Pons (tissue), 1 donor: Measurements from ENCODE around the gene CFLAR.
"Not testable (repeated sequence)": the region's sequence is repeated elsewhere in the genome, so short reads cannot be mapped to it uniquely, and the experiment has no call there.

Experiments used
- DNase-seq: peaks from one replicate; pipeline ENCODE4 v3.0.0-alpha.2; 2016; ENCODE audit warnings: low spot score

Gene CFLAR

DNA sequence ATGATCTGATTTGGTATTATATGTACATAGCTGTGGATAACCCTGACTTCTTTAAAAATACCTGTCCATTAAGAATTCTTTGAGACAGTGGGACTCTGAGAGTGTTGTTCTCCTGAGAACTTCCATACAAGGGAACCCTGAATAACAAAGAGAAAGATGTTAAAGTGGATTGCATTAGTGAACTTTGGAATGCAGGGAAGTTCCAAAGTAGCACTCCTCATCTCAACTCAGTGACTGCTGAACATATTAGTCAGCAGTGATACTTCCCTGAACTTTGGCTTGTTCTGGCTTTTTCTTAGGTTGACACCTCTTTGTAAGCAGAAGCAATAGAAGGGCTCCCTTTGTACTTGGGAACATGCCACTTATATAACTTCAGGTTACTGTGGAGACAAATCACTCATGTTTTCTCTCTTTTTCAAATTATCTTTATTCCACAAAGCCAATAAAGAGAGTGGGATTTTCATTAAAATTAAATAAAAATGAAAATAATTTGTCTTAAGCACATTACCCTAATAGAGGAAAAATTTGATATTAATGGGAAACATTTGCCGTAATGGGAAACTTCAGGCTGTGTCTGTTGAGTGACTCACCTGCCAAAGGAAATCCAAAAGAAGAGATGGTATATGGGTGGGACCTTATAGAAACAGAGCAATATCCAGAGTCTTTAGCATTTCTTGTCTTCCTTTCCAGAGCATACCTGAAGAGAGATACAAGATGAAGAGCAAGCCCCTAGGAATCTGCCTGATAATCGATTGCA is 33.3 kb downstream of the CFLAR start:
- DNase-seq = peak; percentile 46

DNA sequence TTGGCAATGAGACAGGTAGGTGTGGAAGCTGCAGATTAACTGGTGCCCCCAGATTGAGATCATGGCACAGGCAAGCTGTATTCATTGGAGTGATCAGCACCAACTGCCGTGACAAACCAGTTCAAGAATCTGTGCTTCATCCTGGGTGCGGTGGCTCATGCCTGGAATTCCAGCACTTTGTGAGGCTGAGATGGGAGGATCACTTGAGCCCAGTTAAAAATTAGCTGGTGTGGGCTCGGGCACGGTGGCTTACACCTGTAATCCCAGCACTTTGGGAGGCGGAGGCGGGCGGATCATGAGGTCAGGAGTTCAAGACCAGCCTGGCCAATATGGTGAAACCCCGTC is 33.8 kb downstream of the CFLAR start:
- not testable (repeated sequence) for DNase-seq

DNA sequence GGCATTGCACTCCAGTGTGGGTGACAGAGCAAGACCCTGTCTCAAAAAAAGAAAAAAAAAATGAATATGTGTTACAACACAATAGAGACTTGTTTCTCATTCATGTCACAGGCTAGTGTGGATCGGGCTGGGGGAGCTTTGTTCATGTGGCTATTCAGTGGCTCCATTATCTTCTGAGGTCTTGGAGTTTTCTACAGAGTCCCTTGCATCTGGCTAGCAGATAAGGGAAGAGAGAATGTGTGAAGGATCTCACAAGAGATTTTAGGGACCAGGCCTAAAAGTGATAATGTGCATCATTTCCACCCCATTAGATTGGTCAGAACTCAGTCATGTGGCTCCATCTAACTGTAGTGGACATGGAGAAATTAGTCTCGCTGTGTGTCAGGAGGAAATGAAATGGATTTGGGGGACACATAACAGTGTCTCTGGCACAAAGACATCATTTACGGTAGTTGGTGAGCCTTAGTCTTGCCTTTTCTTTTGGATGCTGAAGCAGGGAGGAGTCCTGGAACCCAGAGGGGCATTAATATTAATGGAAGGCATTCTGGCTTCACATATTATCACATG is 34.6 kb downstream of the CFLAR start:
- DNase-seq = no peak

DNA sequence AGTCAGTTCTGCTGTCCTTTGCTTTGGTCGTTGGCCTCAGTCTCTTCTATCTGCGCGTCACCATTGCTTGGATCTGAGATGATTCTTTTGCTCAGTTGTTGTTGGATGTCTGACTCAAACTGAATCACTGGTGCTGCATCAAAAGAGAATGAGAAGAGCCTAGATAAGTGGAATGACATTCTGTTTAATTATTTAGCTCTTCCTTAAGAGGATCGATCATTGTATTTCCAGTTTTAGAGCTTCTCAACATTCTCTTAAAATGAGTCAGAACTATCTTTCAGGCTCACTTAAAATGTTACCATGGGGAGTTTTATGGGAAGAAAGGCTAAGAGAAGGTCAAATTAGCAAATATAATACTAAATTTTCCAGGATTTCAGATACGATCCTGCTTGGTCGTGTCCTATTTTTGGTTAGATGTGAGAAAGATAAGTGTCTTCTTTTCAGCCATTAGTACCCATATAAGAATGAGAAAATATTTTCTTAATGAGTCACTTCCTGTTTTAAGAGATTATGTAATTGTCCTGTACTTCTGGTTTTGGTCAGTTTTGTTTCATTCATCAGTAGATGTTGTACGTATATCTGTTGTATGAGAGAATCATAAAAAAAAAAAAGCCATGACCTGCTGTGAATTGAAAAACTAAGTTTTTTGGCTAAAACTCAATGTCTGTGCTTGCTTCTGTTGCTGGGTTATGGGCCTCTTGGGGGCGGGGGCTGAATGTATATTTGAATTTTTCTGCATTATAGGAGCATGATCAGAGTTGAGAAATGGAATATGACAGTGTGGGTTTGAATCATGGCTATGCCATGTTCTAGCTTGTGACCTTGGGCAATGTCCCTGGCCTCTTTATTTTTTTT is 35.4 kb downstream of the CFLAR start:
- no peak for DNase-seq

DNA sequence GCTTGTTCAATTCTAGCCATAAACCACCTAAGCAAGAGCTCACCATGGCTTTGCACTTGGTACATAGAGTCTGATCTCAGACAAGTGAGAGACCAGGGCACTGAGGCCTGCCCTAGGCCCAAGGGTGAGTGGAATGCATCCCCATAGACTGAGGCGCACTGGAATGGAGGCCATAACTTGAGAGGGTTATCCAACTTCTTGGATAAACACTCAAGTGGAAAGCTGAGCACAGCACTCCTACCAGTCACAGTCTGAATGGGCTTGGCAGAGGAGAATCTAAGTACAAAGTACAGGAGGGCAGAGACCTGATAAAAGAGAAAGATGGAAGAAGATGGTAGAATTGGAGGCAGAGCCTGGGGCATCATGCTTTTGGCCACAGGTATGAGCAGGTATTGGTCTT is 36.6 kb downstream of the CFLAR start:
- no peak for DNase-seq

DNA sequence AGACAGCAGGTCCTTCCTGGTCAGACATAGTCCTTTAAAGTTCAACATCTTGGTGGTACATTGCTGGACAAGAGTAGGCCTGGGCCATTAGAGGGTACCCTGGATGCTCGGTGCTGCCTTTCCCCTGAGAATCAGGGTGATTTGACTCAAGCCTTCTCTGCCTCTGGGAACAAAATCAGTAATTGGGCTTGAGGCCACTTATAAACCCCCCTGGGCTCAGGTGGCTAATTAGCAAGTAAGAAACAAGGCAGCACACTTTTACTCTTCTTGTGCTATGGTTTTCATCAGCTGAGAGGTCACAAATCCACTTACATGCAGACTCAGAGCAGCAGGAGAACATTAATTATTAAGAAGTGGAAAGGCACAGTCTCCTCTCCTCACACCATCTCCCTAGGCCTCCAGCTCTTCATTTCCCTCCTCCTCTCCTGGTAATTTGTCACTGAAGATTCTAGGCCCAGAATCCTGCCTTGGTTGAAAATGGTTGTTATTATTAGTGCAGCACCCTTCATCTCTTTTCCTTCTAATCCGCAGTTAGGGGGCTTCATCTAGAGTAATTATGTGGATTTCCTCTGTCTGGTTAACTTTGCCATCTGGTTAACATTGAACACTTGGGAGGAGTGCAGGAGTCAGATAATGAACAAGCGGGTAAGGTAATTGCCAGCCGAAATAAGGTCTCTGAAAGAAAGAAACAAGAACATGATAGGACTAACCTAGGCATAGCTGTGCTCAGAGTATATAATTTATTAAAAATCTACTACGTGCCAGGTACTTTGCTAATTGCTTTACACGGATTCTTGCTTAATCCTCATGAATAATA is 37.2 kb downstream of the CFLAR start:
- DNase-seq = no peak

DNA sequence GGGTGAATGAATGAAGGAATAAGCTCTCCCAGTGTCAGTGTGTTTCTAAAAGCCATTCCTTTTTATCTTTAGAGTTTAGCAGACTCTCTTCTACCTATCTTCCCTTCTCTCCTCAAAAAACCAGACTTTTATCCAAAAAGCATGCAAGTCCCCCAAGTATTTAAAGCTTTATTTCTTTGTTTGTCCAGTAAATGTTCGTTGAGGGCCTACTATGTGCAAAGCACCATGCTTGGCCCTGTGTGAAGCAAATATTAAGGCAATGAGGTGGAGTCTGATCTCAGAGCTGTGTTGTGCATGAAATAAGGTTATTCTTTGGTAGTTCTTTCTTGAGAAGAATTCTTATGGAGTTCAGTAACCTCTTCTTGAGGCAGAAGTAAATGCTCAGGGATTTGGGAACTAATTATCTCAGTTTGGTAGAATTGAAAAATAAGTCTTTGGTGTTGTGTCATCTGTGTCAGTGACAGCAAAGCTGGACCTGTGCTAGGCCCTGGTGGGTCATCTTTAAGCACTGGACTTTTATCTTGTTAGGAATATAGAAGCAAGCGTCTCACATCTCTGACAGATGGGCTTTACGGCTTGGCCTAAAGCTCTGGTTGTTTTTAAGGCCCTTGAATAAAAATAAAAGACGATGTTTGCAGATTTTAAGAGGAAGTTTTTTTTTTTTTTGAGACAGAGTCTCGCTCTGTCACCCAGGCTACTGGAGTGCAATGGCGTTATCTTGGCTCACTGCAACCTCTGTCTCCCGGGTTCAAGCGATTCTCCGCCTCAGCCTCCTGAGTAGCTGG is 38.8 kb downstream of the CFLAR start:
- no peak for DNase-seq

DNA sequence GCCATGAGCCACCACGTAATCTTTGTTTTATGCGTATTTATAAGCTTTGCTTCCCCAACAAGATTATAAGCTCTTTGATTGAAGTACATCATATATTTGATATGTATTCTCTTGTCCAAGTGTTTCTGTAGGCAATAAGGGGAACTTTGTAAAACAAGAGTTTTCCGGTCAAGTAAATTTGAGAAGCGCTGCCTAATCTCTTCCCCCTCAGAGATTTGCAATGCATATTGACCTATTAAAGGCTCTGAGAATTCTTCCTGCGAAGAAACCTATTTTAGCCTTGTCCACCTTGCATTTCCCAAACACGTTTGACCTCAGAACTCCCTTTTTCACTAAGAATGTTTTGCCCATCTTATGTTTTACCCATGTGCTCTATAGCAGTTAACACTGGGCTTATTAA is 40.1 kb downstream of the CFLAR start:
- no peak for DNase-seq

DNA sequence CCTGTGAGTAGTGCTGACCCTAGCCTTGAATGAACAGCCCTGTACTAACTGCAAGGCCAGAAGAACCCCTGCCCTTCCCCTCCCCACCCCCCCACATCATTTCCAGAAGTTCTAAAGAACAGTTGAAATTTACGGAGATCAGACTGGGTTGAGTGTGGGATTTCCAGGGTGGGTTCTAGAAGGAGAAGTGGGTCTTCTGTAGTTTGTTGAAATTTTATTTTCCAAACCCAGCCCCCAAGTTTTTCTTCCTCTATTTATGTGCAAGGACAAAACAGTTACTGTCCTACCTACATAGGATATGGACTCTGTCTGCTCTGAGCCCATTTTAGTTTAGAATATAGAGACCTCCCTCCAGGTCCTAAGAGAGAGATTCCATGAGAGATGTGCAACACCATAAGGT is 40.7 kb downstream of the CFLAR start:
- DNase-seq = no peak

DNA sequence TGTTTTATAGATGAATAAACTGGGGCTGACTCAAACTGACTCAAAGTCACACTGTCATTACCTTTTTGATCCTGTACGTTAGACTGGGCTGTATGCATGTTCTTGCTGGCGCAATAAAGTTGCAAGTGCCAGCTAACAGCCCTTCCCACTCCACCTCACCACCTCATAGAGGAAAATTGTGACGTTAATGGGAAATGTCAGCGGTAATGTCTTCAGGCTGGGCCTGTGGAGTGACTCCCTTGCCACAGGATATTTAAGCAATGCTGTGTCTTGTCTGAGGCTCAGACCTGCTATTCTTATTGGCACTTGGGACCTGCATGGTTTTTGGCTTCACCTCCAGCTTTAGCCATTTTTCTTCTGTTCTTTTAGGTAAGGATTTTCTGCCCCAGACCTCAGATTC is 41.7 kb downstream of the CFLAR start:
- DNase-seq = no peak

DNA sequence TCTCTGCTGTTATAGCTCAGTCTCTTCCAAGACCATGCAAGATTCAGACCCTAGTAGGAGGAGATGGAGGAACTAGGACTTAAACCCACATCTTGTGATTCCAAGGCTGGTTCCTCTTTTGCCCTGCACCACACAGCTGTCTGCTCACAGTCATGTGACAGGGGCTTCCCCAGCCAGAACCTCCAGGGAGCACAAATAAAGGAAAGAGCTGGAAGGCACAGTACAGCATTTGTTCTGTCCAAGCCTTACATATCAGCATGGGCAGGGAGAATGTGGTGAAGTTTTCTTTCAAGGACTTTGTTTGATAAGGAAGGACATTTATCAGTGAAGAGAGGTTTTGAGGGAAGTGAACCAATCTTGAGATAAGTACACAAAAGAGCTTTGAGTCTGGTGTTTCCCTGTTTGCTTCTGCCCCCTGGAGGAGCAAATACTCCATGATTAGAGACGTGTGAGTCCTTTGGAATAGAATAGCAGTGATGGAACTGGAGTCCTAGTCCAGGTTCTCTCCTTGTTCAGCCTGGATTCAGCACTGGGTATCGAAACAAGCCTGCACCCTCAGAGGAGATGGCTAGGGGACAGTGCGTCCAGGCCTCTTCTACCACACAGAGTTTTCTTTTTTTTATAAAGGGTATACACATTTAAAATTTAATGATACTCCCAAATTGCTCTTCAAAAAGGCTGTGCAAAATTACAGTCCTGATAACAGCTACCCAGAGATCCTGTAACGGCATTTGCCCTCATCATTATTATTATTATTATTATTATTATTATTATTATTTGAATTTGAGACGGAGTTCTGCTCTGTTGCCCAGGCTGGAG is 42.4 kb downstream of the CFLAR start:
- peak; percentile 98 for DNase-seq

DNA sequence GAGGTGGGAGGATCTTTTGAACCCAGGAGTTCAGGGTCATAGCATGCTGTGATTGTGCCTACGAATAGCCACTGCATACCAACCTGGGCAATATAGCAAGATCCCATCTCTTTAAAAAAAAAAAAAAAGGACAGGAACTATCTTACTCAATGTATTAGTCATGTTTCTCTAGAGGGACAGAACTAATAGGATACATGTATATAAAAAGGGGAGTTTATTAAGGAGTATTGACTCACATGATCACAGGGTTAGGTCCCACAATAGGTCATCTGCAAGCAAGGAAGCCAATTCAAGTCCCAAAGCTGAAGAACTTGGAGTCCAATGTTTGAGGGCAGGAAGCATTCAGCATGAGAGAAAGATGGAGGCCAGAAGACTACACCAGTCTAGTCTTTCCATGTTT is 48.2 kb downstream of the CFLAR start:
- no peak for DNase-seq

DNA sequence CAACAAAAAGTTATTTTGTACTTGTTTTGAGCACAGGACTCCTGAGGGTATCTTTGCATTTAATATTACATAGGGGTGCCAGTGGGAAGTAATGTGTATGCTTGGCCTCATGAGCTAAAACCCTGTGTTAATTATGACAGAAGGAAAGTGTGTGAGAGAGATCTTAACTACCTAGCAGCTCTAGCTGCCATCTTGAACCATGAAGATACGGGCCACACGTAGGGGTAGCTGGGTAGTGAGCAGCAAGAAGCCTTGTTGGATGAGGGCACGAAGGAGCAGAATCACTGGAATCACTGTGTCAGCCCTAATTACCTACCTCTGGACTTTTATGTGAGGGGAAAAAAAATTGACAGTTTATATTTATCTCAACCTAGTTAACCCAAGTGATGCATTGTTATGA is 51.6 kb downstream of the CFLAR start:
- DNase-seq = no peak

DNA sequence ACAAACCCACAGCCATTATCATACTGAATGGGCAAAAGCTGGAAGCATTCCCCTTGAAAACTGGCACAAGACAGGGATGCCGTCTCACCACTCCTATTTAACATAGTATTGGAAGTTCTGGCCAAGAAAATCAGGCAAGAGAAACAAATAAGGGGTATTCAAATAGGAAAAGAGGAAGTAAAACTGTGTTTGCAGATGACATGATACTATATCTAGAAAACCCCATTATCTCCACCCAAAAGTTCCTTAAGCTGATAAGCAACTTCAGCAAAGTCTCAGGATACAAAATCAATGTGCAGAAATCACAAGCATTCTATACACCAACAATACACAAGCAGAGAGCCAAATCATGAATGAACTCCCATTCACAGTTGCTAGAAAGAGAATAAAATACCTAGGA is 52.5 kb downstream of the CFLAR start:
- DNase-seq = not testable (repeated sequence)

DNA sequence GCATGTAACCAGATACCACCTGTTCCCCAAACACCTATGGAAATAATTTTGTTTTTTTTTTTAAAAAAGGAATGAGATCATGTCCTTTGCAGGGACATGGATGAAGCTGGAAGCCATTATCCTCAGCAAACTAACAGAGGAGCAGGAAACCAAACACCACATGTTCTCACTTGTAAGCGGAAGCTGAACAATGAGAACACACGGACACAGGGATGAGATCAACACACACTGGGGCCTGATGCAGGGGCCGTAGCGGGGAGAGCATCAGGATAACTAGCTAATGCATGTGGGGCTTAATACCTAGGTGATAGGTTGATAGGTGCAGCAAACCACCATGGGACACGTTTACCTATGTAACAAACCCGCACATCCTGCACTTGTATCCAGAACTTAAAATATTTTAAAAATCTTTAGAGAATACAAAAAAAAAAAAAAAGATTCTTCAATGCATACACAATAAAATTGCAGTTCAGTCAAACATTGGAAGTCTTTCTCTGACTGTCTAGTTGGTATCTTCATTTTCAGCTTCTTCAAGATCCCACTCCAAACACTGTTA is 55.4 kb downstream of the CFLAR start:
- no peak for DNase-seq

DNA sequence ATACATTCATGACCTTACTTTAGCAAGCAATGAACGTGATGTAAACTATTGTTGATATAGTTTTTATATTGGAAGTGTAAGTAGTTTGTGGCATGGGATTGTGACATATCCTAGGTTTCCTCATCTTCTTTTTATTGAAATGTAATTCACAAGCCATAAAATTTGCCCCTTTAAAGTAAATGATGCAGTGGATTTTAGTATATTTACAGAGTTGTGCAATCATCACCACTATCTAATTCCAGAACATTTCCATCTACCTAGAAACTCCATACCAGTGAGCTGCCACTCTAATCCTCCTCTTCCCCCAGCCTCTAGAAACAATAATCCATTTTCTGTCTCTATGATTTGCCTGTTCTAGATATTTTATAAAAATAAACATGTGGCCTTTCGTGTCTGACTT is 56.3 kb downstream of the CFLAR start:
- no peak for DNase-seq

DNA sequence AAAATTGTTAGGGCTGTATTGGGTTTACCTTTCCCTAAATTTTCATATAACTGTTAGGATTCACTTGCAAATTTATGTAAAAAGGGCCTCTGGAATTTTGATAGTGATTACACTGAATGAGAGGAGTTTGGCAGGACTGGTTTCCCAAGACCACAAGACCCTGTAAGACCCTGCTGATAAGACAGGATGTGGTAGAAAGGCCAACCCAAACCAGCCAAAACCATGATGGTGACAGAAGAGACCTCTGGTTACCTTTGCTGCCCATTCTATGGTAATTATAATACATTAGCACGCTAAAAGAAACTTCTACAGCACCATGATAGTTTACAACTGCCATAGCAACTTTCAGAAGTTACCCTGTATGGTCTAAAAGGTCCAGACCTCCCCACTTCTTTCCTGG is 58.7 kb downstream of the CFLAR start:
- no peak for DNase-seq

DNA sequence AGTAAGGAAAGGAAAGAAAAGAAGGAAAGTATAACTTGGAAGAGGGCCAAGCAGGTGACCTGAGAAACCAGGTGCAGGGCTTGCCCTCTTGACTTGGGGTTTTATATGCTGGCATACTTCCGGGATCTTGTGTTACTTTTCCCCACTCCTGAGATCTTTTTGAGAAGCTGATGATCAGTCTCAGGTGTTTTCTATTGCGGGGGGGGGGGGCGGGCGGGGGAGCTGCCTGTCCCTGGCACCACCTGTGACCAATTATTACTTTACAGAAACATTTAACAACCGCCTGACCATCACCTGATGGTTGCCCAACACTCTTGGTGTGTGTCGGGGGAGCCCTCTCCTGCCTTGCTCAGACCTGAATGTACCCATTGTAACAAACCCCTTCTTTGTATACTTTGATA is 60.1 kb downstream of the CFLAR start:
- DNase-seq = no peak

DNA sequence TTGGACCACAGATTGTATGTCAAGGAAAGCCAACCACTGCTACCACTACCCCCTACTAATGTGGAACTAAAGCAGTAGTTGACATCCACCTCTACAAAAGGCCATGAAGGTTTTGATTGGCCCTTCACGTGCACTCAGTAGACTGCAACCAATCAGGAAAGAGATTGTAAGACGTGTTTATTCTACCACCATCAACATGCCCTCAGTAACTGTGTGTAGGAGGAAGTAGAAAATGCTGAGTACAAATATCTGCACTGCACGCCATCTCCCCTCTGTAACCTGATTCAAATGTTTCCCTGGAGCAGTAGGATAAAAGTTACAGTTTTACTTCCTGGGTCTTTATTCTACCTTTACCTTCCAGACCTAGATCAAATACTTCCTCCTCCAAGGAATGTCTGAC is 64.0 kb downstream of the CFLAR start:
- no peak for DNase-seq

DNA sequence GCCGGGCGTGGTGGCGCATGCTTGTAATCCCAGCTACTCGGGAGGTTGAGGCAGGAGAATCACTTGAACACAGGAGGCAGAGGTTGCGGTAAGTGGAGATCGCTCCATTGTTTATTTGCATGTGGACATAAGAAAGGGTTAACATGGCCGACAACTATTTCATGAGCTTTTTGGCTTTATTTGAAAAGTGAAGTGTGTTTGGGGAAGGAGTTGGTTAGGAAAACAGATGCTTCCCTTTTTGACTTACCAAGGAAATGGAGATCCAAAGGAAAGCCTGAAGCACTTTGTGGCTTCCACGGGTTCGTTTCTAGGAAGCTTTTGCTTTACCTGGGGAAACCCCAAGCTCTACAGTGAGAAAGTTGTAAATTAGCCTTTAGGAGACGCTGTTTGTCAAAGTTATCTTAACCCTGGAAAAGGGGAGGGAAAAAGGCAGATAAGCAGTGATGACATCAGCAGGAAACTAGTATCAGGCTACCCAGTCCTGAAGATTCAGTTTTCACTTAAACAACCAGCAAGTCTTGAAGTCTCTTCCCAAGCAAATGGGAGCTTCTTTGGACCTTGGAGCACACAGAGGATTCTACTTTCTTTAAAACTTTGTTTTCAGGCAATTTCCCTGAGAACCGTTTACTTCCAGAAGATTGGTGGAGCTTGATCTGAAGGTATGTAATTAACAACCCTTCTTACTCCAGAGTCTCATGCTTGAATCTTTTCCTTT is 66.8 kb downstream of the CFLAR start, which contains the start of gene CASP10:
Gene CASP10 (plus strand): TSS at position 492 of the 715 bp plus-strand sequence. CDS start 2,637 bp downstream, outside the sequence.
- peak; percentile 77 for DNase-seq
